ENCODE results near the gene GPR37L1.

The GPR37L1 gene

GRCh38 chr1:202088206-202088605 lies 34.5 kb upstream of the GPR37L1 start:
- Histone ChIP-seq H3K27ac (peak overlapping the region; percentile 5; the same call in 1 of the 2 replicates), H3K9me3 (ENCODE audit: severe bottlenecking) (no peaks in the 10 kb centered on the region), H3K4me3 (ENCODE audit: low read depth, low read length) (no peak overlapping the region), H3K27me3 (ENCODE audit: insufficient read depth, low read depth, severe bottlenecking) (no peaks in the 10 kb centered on the region), H3K36me3 (no peaks in the 10 kb centered on the region)
- no peak for TF ChIP-seq CTCF (IDR thresholded peaks at IDR 0.05; ENCODE audit: low read depth, low read length)
- peak; percentile 81 for DNase-seq

- TF ChIP-seq CTCF (IDR thresholded peaks at IDR 0.05; ENCODE audit: low read depth, low read length), result peak; percentile 65
Observed at GRCh38 chr1:202090994-202091393, 31.7 kb upstream of the GPR37L1 start.

GRCh38 chr1:202093858-202094257 lies 28.9 kb upstream of the GPR37L1 start:
- no peak for DNase-seq
- no peak for TF ChIP-seq CTCF (IDR thresholded peaks at IDR 0.05; ENCODE audit: low read depth, low read length)
- no peaks in the 10 kb centered on the region for H3K27me3 ChIP-seq (ENCODE audit: insufficient read depth, low read depth, severe bottlenecking)
- peak overlapping the region; percentile 2; the same call in 1 of the 2 replicates for H3K27ac ChIP-seq
- no peaks in the 10 kb centered on the region for H3K36me3 ChIP-seq
- no peaks in the 10 kb centered on the region for H3K9me3 ChIP-seq (ENCODE audit: severe bottlenecking)
- no peak overlapping the region for H3K4me3 ChIP-seq (ENCODE audit: low read depth, low read length)

More at GRCh38 chr1:202090994-202091393, 31.7 kb upstream of the GPR37L1 start:
- H3K36me3 ChIP-seq, result no peaks in the 10 kb centered on the region
- H3K27ac ChIP-seq, result no peak overlapping the region
- no peaks in the 10 kb centered on the region for H3K9me3 ChIP-seq (ENCODE audit: severe bottlenecking)
- no peak overlapping the region for H3K4me3 ChIP-seq (ENCODE audit: low read depth, low read length)
- no peaks in the 10 kb centered on the region for H3K27me3 ChIP-seq (ENCODE audit: insufficient read depth, low read depth, severe bottlenecking)
- DNase-seq, result peak; percentile 66

- 0 out of 2 replicates have a peak, but pooled peaks have one; percentile 20 for TF ChIP-seq CTCF (IDR thresholded peaks at IDR 0.05; ENCODE audit: low read depth, low read length)
- no peaks in the 10 kb centered on the region for H3K27me3 ChIP-seq (ENCODE audit: insufficient read depth, low read depth, severe bottlenecking)
- no peaks in the 10 kb centered on the region for H3K9me3 ChIP-seq (ENCODE audit: severe bottlenecking)
- H3K4me3 ChIP-seq (ENCODE audit: low read depth, low read length), result no peak overlapping the region
- no peak for DNase-seq
- no peaks in the 10 kb centered on the region for H3K36me3 ChIP-seq
- H3K27ac ChIP-seq, result no peak overlapping the region
Observed at GRCh38 chr1:202101184-202101583, 21.5 kb upstream of the GPR37L1 start.

- TF ChIP-seq CTCF (IDR thresholded peaks at IDR 0.05; ENCODE audit: low read depth, low read length), result no peak
- no peaks in the 10 kb centered on the region for H3K36me3 ChIP-seq
- no peak overlapping the region for H3K4me3 ChIP-seq (ENCODE audit: low read depth, low read length)
- no peaks in the 10 kb centered on the region for H3K27me3 ChIP-seq (ENCODE audit: insufficient read depth, low read depth, severe bottlenecking)
- no peak overlapping the region for H3K27ac ChIP-seq
- DNase-seq, result no peak
- H3K9me3 ChIP-seq (ENCODE audit: severe bottlenecking), result no peaks in the 10 kb centered on the region
Observed at GRCh38 chr1:202104073-202104472, 18.6 kb upstream of the GPR37L1 start.

Data from WERI-Rb-1 (cell line).